Inflammatory macrophage treated with lipopolysaccharide for 4 hours (primary cell): ENCODE measurements around the gene SMCR8.
"Not testable (repeated sequence)": the region's sequence is repeated elsewhere in the genome, so short reads cannot be mapped to it uniquely, and the experiment has no call there.

ENCODE experiments used
- DNase-seq: peaks from one replicate; pipeline ENCODE4 v3.0.0-alpha.2; 2020

Gene SMCR8, protein sequence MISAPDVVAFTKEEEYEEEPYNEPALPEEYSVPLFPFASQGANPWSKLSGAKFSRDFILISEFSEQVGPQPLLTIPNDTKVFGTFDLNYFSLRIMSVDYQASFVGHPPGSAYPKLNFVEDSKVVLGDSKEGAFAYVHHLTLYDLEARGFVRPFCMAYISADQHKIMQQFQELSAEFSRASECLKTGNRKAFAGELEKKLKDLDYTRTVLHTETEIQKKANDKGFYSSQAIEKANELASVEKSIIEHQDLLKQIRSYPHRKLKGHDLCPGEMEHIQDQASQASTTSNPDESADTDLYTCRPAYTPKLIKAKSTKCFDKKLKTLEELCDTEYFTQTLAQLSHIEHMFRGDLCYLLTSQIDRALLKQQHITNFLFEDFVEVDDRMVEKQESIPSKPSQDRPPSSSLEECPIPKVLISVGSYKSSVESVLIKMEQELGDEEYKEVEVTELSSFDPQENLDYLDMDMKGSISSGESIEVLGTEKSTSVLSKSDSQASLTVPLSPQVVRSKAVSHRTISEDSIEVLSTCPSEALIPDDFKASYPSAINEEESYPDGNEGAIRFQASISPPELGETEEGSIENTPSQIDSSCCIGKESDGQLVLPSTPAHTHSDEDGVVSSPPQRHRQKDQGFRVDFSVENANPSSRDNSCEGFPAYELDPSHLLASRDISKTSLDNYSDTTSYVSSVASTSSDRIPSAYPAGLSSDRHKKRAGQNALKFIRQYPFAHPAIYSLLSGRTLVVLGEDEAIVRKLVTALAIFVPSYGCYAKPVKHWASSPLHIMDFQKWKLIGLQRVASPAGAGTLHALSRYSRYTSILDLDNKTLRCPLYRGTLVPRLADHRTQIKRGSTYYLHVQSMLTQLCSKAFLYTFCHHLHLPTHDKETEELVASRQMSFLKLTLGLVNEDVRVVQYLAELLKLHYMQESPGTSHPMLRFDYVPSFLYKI

DNA sequence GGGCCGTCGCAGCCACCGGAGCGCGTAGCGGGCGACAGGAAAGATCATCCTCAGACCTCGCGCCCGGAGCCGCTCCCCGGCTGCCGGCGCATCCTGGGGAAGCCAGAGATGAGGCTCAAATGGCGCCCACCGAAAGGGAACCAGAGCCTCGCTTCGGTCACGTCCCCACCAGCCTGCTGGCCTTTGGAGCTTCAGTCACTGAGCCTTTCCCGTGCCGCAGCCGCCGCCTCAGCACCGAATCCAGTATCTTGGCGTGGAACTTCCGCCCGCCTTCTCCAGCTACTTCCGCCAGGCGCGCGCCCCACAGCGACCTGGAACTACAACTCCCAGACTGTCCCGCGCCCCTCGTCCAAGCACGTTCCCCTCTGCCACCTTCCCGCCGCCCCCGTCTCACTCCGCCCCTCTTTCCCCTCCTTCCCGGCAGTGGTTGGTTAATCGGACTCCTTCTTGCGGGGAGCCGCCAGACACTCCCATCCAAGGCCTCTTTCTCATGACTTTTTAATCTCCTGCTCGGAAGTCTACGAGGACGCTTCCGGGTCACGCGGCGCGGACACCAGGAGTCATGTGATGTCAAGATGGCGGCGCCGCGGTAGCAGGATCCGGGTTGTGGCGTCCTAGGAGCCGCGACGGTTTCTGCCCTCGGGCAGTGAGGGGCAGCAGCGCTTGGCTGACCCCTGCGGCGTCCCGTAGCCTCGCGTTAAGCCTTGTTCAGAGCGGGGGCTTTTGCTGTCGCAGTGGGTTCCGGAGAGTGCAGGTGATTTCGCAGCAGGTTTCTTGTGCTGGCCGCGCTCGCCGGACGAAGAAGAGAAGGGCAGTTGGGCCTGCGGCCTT, at the start of gene SMCR8, which contains the start of gene TOP3A:
Gene SMCR8, plus strand, starts transcription at position 563 of the 831 bp plus-strand sequence. CDS start 497 bp downstream, outside the sequence.
Gene TOP3A, minus strand, starts transcription at position 264 of the 831 bp plus-strand sequence. Its CDS starts 216 bp downstream, at position 48.
- DNase-seq: peak; percentile 98

DNA sequence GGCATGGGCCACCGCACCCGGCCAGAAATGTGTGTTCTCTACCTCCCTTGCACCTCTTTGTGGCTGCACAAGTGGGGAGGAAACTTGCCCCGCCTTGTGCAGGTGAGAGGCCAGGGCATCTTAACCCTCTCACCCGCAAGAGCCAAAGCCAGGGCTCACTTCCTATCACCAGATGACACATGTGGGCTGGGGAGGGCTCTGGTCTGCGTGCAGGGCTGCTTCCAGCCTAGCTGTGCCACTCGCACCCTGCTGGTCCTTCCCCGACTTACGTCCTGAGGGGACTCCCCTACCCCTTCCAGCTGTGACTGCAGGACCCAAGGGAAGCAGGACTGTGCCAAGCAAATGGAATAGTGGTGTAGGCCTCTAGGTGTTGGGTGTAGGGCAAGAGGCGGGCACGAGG, 47.7 kb upstream of the SMCR8 start:
- DNase-seq: no peak

DNA sequence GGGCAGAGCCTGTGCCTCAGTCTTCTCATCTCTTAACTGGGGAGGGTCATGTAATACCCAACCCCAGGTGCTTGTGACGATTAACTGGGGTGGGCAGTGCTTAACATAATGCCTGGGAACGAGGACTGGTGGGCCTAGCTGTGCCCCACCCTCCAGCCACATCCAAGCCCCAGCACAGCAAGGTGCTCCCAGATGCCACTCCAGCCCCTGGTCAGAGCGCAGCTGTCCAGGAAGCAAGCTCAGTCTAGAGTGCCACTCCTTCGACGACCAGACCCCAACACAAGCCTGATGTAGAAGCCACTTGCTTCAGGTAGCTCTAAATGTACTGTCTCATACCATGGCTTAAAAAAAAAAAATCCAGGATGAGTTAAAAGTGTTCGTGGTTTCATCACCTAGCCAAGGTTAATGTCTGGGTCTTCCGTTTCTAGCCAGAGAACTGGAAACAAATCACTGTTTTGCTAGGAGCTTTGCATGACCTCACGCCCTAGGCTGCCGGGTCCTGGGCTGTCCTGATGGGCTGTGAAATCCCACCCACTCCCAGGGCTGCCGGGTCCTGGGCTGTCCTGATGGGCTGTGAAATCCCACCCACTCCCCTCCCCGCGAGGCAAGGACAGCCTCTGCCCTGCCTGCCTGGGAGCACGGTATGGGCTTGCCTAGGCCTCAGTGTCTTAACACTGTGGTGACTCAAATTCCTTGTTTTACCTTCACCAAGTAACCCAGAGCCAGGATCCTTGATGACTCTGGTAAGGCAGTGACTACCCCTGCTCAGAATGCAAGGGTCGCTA, 47.0 kb upstream of the SMCR8 start:
- no peak for DNase-seq

DNA sequence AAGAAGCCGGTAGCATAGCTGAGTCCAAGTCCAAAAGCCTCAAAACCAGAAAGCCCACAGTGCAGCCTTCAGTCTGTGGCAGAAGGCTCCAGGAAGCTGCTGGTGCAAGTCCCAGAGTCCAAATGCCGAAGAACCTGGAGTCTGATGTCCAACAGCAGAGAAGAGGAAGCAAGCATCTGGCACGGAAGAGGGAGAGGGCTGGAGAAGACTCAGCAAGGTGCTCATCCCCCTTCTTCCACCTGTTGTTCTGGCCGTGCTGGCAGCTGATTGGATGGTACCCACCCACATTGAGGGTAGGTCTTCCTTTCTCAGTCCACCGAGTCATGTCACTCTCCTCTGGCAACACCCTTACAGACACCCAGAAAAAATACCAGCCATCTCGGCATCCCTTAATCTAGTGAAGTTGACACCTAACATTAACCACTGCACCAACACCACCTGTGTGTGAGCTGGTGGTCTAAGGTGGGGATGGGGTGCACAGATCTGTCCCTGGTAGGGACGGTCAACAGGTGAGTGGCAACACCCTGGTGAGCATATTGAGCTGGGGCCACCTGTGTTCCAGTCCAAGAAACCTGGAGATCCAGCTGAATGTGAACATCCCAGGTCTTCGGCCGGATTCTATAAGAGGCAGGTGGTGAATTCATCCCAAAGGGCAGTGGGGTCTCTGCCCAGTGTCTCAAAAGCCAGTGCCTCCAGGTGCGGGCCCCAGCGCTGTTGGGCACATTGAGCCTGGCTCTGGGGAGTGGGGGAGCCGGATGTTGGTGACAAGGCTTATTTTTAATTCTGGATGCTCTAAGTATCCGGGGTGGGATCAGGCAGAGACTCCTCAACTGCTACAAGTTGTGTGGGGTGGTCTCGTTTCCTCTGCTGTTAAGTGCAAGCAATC, 44.8 kb upstream of the SMCR8 start:
- DNase-seq: no peak

DNA sequence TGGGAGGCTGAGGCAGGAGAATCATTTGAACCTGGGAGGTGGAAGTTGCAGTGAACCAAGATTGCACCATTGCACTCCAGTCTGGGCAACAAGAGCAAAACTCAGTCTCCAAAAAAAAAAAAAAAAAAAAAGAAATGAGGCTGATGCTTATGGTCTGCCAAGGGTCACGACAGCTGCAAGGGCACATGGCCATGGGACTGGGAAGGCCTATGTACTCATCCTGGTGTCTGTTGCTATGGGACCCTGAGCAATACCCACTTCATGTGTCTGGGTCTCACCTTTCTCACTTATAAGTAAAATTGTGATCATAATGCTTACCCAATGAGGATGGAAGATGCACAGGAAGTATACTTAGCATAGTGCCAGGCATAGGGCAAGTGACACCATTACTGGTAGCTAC, 38.0 kb upstream of the SMCR8 start:
- no peak for DNase-seq

DNA sequence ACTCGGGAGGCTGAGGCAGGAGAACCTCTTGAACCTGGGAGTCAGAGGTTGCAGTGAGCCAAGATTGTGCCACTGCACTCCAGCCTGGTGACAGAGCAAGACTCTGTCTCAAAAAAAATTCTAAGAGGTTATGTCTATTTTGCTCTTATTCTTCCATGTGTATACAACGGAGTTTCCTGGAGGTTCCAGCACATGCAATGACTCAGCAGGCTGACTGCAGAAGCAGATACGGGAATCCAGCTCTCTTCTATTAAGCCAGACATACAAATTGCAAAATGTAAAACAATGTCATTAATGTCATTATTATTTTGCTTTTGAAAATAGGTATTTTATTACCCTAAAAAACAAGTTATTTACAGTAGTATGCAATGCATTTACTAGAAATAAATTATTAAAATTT, 36.2 kb upstream of the SMCR8 start:
- DNase-seq: no peak

DNA sequence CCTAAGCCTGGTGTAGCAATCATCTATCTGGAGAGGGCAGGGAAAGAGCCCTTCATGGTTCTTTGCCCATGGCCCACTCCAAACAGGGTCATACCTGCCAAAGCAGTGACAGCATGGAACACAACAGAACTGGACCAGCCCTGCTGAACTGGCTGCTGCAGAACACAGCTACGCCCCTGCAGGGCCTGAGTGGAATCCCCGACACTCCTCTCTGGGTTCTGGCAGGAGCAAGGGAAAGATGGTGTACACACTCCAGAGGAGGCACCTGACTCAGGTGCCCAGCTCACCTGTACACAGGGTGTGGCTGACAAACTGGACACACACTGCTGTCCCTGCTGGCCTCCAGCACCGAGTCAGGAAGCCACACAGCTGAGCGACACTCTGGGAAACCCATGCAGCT, 34.8 kb upstream of the SMCR8 start:
- no peak for DNase-seq

DNA sequence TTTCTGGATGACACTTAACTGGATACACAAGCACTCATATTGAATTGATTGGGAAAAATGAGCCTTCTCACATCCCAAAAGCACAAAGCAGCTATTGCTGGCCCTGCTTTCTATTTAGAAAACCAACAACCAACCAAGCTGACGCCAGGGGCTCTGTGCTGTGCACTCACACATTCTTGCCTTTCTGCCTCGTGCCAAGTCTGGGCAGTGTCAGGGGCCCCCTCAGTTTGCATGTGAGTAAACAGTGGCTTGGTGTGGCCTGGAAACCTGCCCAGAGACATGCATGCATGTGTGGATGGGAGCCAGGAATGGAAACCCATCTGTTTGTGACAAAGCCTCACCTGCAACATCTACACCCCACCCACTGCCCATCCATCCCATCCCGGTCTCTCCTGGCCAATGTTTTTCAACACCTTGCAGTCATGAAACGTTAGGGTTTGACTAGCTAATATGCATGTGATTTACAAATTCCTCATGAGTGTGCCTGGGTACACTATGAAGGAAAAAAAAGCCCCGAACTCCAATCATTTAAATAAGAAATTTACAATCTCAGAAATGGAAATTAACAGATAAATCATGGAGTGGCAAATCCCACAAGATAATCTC, 34.2 kb upstream of the SMCR8 start:
- DNase-seq: no peak

DNA sequence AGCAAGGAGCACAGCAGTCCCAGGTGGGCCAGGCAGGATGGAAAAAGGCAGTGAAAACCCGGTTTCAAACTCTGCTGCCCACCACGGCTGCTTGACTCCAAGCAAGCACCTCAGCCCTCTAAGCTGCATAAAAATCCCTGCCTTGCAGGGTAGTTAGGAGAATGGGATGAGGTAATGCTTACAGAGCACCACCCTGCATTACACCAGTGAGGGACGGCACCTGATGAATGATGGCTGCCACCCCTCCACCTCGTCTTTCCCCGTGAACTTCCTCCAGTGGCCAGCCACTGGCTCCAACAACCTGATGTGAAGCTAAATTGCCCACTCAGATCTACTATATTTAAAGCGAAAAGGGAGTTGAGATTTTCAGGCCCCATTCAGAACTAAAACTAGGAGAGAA, 33.3 kb upstream of the SMCR8 start:
- no peak for DNase-seq

DNA sequence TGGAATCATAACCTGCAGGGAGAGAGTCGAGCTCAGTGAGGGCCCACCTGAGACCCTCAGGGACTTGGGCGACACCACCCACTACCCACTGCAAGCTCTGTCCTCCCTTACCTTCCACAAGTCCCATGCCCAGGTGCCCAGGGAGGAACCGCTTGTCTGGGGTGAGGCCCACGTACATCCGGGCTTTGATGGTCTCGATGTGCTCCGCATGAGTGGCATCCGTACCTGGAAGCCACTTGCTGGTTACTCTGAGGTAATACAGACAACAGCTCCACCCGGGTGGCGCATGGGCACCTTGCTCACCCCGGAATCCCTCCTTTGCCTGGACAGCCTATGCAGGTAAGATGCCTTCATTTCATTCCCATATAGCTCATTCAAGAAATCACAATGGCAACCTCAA, 29.8 kb upstream of the SMCR8 start:
- DNase-seq: no peak

DNA sequence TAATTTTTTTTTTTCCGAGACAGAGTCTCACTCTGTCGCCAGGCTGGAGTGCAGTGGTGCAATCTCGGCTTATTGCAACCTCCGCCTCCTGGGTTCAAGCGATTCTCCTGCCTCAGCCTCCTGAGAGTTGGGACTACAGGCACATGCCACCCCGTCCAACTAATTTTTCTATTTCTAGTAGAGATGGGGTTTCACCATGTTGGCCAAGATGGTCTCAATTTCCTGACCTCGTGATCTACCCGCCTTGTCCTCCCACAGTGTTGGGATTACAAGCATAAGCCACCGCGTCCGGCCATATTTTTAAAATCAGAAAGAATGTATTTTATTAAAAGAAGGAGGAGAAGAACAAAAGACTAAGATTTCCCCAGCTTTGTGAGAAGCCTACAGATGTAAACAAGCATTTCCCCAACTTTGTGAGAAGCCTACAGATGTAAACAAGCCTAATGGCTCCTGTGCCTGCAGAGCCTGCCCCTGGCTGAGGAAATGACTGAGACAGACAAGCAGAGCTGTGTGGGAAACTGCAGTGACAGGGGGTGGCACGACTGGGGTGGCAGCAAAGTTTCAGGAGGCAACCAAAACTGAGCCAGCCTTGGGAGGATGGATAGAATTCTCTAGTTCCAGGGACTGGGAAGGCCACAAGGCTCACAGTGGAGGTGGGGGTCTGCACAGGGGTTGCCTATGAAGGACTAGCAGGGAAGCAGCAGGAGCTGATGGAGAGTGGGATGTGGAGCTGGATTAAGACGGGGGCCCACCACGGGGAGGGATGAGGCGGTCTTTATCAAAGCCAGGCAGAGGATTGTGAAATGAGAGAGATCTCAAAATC, 23.2 kb upstream of the SMCR8 start:
- DNase-seq: no peak

DNA sequence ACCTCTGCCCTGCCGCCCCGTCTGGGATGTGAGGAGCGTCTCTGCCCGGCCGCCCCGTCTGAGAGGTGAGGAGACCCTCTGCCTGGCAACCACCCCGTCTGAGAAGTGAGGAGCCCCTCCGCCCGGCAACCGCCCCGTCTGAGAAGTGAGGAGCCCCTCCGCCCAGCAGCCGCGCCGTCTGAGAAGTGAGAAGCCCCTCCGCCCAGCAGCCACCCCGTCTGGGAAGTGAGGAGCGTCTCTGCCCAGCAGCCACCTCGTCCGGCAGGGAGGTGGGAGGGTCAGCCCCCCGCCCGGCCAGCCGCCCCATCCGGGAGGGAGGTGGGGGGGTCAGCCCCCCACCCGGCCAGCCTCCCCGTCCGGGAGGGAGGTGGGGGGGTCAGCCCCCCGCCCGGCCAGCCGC, 17.0 kb upstream of the SMCR8 start:
- DNase-seq: not testable (repeated sequence)

DNA sequence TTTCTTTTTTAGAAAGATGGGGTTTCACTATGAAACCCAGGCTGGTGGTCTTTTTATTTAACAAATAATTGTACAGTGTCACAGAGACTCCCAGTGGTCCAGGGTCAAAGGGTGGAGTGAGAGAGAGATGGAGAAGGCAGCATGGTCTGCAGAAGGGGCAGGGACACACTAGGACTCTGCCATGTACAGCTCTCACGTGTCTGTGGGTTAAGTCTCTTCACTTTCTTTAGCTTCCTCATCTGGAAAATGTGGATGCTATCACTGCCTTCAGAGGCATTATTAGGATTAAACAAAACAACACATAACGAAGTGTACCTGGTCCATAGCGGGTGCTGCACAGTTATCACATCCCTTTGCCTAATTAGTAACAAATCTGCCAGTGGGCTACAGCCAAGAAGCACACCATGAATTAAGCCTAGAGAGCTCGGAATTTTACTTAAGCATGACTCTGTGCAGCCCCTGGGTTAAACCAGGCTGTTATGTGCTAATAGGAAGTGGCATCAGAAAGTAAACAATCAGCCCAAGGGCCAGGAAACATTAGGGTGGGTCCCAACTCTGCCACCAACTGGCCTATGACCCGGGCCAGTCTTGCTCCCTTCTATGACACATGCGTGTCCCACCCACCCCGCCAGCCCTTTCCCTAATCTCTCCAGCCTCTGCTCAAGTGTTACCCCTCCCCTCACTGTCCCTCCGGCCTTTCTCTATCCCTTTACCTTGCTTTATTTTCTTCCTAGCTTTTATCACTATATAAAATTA, 14.2 kb upstream of the SMCR8 start:
- peak; percentile 62 for DNase-seq

DNA sequence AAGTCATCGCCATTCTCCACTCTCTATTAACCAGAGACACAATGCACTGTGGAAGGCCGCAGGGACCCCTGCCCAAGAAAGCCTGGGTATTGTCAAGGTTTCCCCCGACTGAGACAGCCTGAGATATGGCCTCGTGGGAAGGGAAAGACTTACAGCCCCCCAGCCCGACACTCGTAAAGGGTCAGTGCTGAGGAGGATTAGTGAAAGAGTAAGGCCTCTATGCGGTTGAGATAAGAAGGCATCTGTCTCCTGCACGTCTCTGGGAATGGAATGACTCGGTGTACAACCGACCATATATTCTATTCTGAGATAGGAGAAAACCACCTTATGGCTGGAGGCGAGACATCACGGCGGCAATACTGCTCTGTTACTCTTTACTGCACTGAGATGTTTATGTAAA, 11.9 kb upstream of the SMCR8 start:
- DNase-seq: not testable (repeated sequence)

DNA sequence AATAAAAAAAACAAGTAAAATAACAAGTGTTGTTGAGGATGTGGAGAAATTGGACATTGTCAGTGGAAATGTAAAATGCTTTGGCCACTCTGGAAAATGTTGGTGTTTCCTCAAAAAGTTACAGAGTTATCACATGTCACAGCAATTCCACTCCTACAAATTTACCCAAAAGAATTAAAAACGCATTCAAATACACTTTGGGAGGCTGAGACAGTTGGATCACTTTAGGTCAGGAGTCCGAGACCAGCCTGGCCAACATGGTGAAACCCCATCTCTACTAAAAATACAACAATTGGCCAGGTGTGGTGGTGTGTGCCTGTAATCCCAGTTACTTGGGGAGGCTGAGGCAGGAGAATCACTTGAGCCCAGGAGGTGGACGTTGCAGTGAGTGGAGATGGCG, 5.9 kb upstream of the SMCR8 start:
- DNase-seq: no peak

DNA sequence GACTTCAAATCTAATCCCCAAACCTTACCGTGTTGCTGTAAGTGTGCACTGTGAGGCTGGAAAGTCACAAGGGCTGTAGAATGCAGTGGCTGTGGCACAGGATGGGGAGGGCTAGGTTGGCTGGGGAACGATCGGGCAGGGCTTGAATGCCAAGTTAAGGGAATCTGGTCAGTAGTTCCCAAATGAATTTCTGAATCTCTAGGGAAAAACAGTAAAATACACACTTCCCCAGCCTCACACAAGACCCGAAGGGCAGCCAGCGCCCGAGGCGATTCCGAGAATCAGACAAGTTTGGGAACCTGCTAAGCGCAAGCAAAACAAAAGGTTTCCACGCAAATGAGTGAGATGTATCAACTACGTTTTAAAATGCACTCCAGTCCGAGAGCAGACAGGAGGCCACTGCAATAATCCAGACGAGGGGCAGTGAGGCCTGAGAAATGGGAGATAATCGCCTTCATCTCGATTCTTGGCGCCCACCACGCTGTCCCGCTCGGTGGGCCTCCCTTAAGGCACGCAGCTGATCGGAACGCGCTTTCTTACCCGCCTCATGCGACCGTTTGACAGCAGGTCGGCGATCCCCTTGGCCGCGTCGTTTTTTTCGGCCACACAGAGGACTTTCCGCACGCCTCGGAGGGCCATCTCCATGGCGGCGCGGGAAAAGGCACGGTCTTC, 898 bp upstream of the SMCR8 start:
- DNase-seq: no peak

DNA sequence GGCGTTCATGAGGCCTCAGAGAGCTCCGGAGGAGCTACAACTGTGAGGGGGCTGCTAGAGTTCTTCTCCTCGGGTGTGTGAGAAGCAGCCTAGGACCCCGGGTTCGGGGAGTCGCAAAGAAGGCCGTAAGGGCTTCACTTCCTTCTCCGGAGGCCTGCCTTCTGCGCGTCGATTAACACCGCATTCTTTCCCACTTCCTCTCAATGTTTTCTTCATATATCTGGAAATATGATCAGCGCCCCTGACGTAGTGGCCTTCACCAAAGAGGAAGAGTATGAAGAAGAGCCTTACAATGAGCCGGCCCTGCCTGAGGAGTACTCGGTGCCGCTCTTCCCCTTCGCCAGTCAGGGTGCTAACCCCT, 449 bp downstream of the SMCR8 start:
- DNase-seq: peak; percentile 82

DNA sequence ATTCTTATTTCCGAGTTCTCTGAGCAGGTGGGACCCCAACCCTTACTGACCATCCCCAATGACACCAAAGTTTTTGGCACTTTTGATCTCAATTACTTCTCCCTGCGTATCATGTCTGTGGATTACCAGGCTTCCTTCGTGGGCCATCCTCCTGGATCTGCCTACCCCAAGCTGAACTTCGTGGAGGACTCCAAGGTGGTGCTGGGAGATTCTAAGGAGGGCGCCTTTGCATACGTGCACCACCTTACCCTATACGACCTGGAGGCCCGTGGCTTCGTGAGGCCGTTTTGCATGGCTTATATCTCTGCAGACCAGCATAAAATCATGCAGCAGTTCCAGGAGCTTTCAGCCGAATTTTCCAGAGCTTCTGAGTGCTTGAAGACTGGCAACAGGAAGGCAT, 868 bp downstream of the SMCR8 start:
- no peak for DNase-seq
